Retinal pigment epithelial cell (primary cell): ENCODE results near the gene PIK3CA.
"Not testable (repeated sequence)": the region's sequence is repeated elsewhere in the genome, so short reads cannot be mapped to it uniquely, and the experiment has no call there.

Source experiments
- DNase-seq: peaks from one replicate; pipeline ENCODE4 v3.0.0-alpha.2; 2010; ENCODE audit warnings: low read depth
- H3K4me3 ChIP-seq: 2 replicates; pipeline ENCODE4 v1.5.1; 2011; ENCODE audit warnings: mild to moderate bottlenecking, low read length, control low read depth, moderate library complexity
- TF ChIP-seq, protein P1 (sequence below): conservative IDR thresholded peaks from 2 replicates; pipeline ENCODE4 v1.5.1; 2011; ENCODE audit warnings: low read depth, low read length, control low read depth, inconsistent platforms

The PIK3CA gene

DNA sequence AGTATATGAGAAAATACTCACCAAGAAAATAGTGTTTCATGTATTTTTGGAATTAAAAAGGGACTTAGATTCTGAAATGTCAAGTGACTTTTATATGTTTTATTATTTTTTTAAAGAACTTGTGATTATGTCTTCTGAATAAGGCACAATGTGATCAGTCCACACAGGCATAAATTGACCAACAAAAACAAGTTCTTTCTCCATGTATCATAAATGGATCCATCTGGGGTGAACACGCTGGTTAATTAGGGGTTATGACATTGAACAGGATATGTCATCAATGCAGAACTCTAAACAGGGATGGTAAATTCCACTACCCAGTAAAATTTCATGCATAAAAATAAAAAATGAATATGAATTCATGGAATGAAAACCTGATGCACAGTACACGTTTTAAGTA is 31.3 kb upstream of the PIK3CA start:
- TF ChIP-seq, protein P1, sequence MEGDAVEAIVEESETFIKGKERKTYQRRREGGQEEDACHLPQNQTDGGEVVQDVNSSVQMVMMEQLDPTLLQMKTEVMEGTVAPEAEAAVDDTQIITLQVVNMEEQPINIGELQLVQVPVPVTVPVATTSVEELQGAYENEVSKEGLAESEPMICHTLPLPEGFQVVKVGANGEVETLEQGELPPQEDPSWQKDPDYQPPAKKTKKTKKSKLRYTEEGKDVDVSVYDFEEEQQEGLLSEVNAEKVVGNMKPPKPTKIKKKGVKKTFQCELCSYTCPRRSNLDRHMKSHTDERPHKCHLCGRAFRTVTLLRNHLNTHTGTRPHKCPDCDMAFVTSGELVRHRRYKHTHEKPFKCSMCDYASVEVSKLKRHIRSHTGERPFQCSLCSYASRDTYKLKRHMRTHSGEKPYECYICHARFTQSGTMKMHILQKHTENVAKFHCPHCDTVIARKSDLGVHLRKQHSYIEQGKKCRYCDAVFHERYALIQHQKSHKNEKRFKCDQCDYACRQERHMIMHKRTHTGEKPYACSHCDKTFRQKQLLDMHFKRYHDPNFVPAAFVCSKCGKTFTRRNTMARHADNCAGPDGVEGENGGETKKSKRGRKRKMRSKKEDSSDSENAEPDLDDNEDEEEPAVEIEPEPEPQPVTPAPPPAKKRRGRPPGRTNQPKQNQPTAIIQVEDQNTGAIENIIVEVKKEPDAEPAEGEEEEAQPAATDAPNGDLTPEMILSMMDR, result no peak
- no peak overlapping the region for H3K4me3 ChIP-seq
- DNase-seq, result no peak

DNA sequence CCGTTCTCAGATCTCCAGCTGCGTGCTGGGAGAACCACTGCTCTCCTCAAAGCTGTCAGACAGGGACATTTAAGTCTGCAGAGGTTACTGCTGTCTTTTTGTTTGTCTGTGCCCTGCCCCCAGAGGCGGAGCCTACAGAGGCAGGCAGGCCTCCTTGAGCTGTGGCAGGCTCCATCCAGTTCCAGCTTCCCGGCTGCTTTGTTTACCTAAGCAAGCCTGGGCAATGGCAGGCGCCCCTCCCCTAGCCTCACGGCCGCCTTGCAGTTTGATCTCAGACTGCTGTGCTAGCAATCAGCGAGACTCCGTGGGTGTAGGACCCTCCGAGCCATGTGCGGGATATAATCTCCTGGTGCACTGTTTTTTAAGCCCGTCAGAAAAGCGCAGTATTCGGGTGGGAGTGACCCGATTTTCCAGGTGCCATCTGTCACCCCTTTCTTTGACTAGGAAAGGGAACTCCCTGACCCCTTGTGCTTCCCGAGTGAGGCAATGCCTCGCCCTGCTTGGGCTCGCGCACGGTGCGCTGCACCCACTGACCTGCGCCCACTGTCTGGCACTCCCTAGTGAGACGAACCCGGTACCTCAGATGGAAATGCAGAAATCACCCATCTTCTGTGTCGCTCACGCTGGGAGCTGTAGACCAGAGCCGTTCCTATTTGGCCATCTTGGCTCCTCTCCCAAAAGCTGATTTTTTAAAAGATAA is 15.8 kb upstream of the PIK3CA start:
- not testable (repeated sequence) for DNase-seq, H3K4me3 ChIP-seq

DNA sequence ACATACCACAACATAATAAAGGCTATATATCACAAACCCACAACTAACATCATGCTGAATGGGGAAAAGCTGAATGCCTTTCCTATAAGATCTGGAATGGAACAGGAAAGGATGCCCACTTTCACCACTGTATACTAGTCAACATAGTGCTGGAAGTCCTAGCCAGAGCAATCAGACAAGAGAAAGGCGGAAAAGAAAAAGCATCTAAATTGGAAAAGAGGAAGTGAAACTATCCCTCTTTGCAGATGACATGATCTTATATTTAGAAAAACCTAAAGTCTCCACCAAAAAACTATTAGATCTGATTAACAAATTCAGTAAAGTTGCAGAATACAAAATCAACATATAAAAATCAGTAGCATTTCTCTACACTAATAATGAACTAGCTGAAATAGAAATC is 14.6 kb upstream of the PIK3CA start:
- H3K4me3 ChIP-seq, result no peak overlapping the region
- DNase-seq, result no peak
- TF ChIP-seq, protein P1, result no peak

DNA sequence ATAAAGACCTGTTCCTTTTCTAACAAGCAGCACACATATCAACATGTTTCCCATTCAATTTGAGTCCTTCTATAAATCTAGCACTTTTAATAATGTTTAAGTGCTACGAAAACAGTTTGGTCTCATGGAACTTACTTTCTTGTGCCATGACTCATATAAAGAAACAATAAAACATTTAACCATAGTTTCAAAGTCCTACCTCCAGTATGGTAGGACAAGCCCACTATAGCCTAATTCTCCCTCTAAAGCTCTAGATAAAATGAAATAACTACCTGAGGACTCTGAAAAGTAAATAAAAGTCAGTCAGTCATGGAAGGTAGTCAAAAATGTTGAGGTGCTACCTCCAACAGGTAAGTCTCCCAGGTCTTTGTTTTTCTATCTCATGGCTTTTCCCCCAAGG is 12.0 kb upstream of the PIK3CA start:
- no peak for DNase-seq
- H3K4me3 ChIP-seq, result no peak overlapping the region
- TF ChIP-seq, protein P1, result no peak

DNA sequence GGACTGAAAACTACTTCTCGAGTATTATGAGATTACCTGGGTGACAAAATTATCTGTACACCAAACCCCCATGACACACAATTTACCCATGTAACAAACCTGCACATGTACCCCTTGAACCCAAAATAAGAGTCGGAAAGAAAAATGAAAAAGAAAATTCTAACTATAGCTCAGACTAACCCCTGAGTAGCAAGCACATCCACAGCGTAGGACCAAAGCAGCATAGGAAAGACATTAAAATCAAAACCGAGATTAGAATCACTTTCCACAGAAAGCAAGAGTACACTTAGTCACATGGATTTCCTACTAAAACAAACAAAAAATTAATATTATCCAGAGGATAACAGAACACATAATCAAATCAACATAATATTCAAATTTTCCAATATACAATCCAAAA is 6.3 kb upstream of the PIK3CA start:
- TF ChIP-seq, protein P1, result no peak
- H3K4me3 ChIP-seq, result no peak overlapping the region
- no peak for DNase-seq

DNA sequence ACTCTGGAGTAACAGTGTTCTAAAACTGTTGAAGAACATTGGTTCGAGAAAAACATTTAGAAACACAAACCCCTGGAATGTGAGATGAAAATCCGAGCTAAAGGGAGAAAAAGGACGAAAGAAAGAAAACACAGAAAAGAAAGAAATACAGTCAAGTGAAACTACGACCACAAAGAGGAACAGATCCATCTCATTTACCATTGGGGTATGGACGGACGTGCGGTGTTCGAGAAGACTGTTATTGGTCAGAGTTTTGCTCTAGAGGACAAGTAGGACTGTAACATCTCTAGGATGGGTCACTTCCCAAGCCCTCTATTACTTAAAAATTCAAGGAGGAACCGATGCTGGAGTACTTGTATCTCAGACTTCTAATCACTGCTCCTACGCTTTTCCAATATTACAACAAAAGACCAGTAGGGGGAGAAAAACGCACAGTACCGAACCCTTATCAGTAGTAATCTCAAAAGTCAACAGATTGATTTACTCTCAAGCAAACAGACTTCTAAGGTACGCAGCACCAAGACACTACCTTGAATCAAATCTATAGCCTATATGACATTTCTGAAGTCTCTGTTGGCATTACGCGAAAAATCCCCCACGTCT is 1.1 kb upstream of the PIK3CA start:
- DNase-seq, result no peak
- TF ChIP-seq, protein P1, result peak; percentile 69
- H3K4me3 ChIP-seq, result peak overlapping the region; percentile 89

DNA sequence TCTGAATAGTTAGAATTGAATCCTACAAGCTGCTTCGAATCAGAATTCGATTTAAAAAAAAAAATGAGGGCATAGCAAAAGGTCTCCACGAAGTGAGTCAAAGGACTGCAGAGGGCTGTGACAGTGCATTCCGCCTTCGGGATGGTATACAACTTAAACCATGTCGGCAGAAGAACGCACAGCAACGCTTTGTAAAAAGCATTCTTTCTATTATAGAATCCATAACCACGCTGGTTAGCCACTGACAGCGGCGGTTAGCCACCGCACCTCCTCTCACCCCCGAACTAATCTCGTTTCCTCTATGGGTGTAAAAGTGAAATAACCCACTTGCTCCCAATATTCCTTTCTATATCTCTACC is 664 bp upstream of the PIK3CA start:
- H3K4me3 ChIP-seq, result peak overlapping the region; percentile 89
- TF ChIP-seq, protein P1, result no peak
- DNase-seq, result no peak
